NT2/D1 (cell line): Measurements from ENCODE around the gene NEDD9.

ENCODE experiments used
- DNase-seq: peaks from one replicate; pipeline ENCODE4 v3.0.0-alpha.2; 2011; ENCODE audit warnings: low read depth, low spot score
- H3K27me3 ChIP-seq: 2 replicates; pipeline ENCODE4 v1.6.0; 2011; ENCODE audit warnings: mild to moderate bottlenecking; ENCODE audit not compliant: insufficient read length, insufficient read depth
- H3K36me3 ChIP-seq: 2 replicates; pipeline ENCODE4 v1.6.1; 2011; ENCODE audit warnings: mild to moderate bottlenecking, low read length, mixed read lengths; ENCODE audit not compliant: insufficient read depth, insufficient read length
- H3K4me1 ChIP-seq: 2 replicates; pipeline ENCODE4 v1.5.1; 2011; ENCODE audit not compliant: insufficient read depth, insufficient read length
- H3K4me3 ChIP-seq: 2 replicates; pipeline ENCODE4 v1.5.1; 2011; ENCODE audit warnings: low read depth; ENCODE audit not compliant: insufficient read length
- H3K9ac ChIP-seq: 2 replicates; pipeline ENCODE4 v1.6.0; 2011; ENCODE audit warnings: low read depth; ENCODE audit not compliant: insufficient read length
- H3K9me3 ChIP-seq: 2 replicates; pipeline ENCODE4 v1.5.1; 2011; ENCODE audit warnings: mild to moderate bottlenecking, low read length; ENCODE audit not compliant: insufficient read depth
- SUZ12 ChIP-seq: IDR thresholded peaks from 2 replicates; pipeline ENCODE4 v1.6.1; 2011; ENCODE audit not compliant: insufficient read length, insufficient read depth; ENCODE audit errors: extremely low read depth
- YY1 ChIP-seq: IDR thresholded peaks from 2 replicates; pipeline ENCODE4 v1.6.1; 2011; ENCODE audit not compliant: insufficient read length, insufficient read depth
- ZNF274 ChIP-seq: IDR thresholded peaks from 2 replicates; pipeline ENCODE4 v1.6.1; 2011; ENCODE audit warnings: mild to moderate bottlenecking, low read depth, low read length

NEDD9 gene

DNA sequence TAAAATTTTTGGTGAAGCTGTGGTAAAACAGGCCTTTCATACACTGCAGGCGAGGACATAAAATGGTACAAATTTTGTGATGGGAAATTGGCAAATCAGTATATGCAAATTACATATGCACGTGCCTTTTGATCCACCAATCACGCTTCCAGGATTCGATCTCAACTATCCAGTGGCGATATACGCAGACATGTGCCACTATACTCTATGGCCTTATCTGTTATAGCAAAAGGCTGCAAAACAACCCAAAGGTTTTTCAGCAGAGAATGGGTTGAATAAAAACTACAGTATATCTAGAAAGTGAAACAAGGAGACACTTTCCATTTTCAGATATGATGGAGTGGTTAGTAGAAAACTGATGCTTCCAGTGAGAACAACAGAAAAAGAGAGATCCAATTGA lies 79.0 kb downstream of the NEDD9 start:
- Histone ChIP-seq H3K4me3 (no peak overlapping the region), H3K36me3 (no peaks in the 10 kb centered on the region), H3K9ac (no peak overlapping the region), H3K27me3 (no peaks in the 10 kb centered on the region), H3K9me3 (peaks cover 5% of the 10 kb centered on the region), H3K4me1 (no peaks in the 10 kb centered on the region)
- DNase-seq = no peak
- TF ChIP-seq ZNF274 = no peak
- TF ChIP-seq YY1 = no peak
- no peak for TF ChIP-seq SUZ12

DNA sequence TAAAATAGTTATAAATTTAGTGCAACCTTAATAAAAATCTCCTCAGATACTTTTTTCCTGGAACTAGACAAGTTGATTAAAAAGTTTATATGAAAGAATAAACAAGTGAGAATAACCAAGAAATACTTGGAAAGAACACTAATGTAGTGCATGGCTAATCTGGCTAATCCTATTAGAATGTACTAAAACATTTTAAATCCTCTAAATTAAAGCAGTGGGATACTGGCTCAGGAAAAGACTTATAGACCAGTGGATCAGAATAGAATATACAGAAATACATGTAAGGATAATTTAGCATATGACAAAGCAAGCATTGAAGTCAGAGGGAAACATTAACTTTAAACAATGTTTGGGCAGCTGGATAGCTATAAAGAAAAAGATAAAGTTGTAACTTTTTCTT lies 79.9 kb downstream of the NEDD9 start:
- H3K4me3 ChIP-seq = no peak overlapping the region
- no peak for TF ChIP-seq ZNF274
- no peak for TF ChIP-seq YY1
- no peak for TF ChIP-seq SUZ12

DNA sequence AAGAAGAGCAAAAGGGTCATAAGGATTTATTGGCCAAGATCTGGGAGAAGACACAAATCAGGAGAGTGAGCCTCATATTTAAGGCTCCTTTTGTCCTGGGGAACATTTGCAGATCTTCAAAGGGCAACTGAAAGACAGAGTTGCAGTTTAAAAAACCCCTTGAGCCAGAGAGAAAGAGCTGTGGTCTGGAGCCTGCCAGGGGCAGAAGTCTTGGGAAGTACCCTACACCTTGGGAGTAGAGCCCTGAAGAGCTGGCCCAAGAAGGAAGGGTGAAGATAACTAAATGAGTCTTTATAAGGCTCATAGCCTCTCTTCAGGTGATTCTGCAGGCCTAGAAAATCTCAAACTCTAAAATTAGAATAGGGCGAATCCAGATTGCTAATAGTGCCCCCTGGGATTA lies 81.0 kb downstream of the NEDD9 start:
- no peaks in the 10 kb centered on the region for H3K36me3 ChIP-seq
- DNase-seq = no peak
- H3K27me3 ChIP-seq = no peaks in the 10 kb centered on the region
- TF ChIP-seq ZNF274 (no peak), SUZ12 (no peak), YY1 (no peak)
- H3K4me3 ChIP-seq = no peak overlapping the region
- no peaks in the 10 kb centered on the region for H3K4me1 ChIP-seq
- no peak overlapping the region for H3K9ac ChIP-seq
- no peaks in the 10 kb centered on the region for H3K9me3 ChIP-seq

More for the DNA sequence above, 79.9 kb downstream of the NEDD9 start:
- peaks cover 5% of the 10 kb centered on the region for H3K9me3 ChIP-seq
- no peaks in the 10 kb centered on the region for H3K27me3 ChIP-seq
- no peak overlapping the region for H3K9ac ChIP-seq
- H3K36me3 ChIP-seq = no peaks in the 10 kb centered on the region
- DNase-seq = no peak
- H3K4me1 ChIP-seq = no peaks in the 10 kb centered on the region

DNA sequence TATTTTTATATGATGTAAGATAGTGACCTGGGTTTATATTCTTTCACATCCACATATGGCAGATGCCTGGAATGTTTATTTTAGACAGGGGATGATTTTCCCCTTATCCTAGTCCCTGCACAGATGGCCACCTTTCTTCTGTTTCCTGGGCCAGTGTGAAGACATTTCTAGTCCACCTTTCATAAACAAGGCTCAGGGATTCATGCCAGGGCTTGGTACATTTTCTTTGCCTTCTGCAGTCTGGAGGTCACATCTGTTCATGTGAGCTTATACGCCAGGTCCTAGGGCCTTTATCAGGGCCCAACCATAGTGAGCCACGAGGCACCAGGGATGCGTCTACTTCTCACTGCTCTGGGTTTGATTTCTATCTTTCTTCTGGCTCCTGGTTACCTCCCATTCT lies 82.9 kb downstream of the NEDD9 start:
- TF ChIP-seq SUZ12 (no peak), ZNF274 (no peak), YY1 (no peak)

DNA sequence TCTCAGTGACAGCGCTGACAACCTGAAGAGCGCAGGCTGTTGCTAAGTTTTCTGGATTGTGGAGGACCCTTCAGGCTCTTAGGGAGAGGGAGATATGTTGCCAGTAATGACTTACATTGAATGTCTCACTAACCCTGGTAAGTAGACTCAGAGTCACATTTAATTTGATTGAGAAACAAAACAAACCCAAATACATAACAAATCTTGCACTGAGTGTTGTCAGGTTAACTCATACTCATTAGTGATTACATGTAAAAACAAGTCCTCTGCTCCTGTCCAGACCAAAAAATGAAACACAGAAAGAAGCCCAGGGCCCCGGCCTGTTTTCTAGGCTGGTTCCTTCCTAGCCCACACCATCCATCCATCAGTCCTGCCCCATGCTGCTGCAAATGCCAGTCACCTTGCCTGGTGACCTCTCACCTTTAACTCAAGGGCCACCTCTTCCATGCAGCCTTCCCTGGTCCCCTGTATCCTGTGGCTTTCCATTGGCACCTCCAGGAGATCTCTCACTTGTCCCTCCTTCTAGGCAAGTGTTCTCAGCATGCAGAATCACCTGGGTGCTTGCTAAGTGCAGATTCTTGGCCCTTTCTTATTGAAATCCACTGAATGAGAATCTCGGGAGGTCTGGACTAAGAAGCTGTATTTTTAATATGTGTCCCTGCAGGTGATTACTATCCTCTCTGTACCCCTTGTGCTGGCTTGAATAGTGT lies 86.2 kb downstream of the NEDD9 start:
- no peak for DNase-seq
- H3K27me3 ChIP-seq = no peaks in the 10 kb centered on the region
- no peak for TF ChIP-seq ZNF274
- no peak for TF ChIP-seq SUZ12
- TF ChIP-seq YY1 = no peak
- H3K9me3 ChIP-seq = no peaks in the 10 kb centered on the region
- no peaks in the 10 kb centered on the region for H3K4me1 ChIP-seq
- H3K9ac ChIP-seq = no peak overlapping the region
- no peak overlapping the region for H3K4me3 ChIP-seq
- no peaks in the 10 kb centered on the region for H3K36me3 ChIP-seq

More for the DNA sequence above, 82.9 kb downstream of the NEDD9 start:
- H3K36me3 ChIP-seq = no peaks in the 10 kb centered on the region
- no peaks in the 10 kb centered on the region for H3K4me1 ChIP-seq
- H3K27me3 ChIP-seq = no peaks in the 10 kb centered on the region
- no peaks in the 10 kb centered on the region for H3K9me3 ChIP-seq
- no peak overlapping the region for H3K4me3 ChIP-seq
- H3K9ac ChIP-seq = no peak overlapping the region
- DNase-seq = no peak

DNA sequence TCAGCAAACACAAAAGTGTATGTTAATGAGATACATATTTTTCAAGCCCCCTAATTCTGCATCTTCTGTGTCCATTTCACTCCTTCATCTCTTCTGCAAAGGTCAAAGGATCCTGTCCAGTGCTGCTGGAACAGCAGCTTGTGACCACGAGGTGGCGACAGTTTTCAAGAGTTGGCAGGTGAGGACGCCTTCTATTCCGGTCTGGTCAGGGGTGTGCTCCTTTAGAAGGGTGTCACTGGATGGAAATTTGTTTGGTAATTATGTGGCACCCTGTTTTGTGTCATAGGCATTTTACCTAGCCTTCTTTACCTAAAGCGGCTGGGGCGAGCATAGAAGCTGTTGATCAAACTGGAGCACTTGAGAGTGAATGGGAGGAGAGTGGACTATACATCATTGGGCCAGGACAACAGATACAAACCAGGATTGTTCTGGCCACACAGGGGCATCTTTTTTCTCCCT lies 88.0 kb downstream of the NEDD9 start:
- DNase-seq = no peak
- TF ChIP-seq SUZ12 (no peak), ZNF274 (no peak), YY1 (no peak)
- no peaks in the 10 kb centered on the region for H3K36me3 ChIP-seq

DNA sequence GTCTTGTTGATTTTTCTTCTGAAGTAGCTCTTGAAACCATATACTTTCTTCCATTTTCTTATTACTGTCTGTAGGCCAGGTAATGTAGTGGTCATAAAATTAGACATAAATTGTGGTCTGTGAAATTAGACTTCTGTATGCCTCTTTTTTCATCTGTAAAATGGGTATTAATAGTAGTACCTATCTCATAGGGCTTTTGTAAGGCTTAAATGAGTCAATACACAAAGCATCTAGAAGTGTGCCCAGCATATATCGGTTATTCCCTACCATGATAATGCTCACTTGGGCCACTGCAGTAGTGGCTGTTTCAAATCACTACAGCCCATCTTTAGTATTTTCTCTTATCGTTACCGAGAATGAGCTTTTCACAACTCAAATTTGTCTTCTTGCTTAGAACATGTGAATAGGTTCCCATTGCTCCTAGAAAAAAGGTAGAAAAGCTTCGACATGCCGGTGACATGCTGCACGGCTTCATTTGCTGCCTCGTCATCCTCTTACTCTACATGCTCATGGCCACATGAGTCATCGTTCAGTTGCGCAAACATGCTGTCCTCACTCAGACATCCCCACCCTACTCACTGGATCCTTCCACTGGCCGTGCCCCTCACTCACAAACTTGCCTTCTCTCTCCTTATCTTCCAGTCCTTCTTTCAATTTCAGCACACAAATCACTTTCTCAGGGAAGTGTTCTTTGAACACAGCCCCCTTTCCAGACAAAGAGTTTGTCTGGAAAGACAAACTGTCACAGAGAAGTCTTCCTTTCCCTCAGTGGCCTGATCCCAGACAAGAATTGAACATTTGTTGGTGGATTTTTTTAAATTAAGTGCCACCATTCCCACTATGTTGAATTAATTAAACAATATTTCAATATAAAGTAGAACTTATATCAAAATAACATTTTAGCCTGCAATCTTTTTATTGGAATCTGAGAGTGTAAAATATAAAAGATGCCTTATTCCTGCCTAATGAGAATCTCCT lies 88.8 kb downstream of the NEDD9 start:
- TF ChIP-seq SUZ12 (no peak), YY1 (no peak), ZNF274 (no peak)
- DNase-seq = no peak
- H3K4me3 ChIP-seq = no peak overlapping the region

More for the DNA sequence above, 88.0 kb downstream of the NEDD9 start:
- Histone ChIP-seq H3K9me3 (no peaks in the 10 kb centered on the region), H3K9ac (no peak overlapping the region), H3K4me3 (no peak overlapping the region), H3K27me3 (no peaks in the 10 kb centered on the region), H3K4me1 (no peaks in the 10 kb centered on the region)

More for the DNA sequence above, 88.8 kb downstream of the NEDD9 start:
- Histone ChIP-seq H3K36me3 (no peaks in the 10 kb centered on the region), H3K9me3 (no peaks in the 10 kb centered on the region), H3K9ac (no peak overlapping the region), H3K4me1 (no peaks in the 10 kb centered on the region), H3K27me3 (no peaks in the 10 kb centered on the region)
